Right lobe of liver (tissue), 6 donors: Measurements from ENCODE around the gene CCNA1. TPM values are rescaled to one million over a fixed set of nuclear protein-coding genes. Genes with fewer than 3 reads are reported as not detected.

ENCODE experiments used
- ATAC-seq, 4 donors: fragments of 200-7000 bp; cut with Tn5 transposase; one replicate each; pipeline ENCODE4 v1.9.1; 2020; ENCODE audit warnings: mild to moderate bottlenecking in 4 of 4, moderate library complexity in 4 of 4
- DNase-seq, 3 donors: peaks; one replicate each; pipeline ENCODE4 v3.0.0-alpha.2; 2020
- H3K27ac ChIP-seq, 3 donors: fragments of 200-600 bp; one replicate each; pipeline ENCODE4 v1.8.0; 2022
- H3K27me3 ChIP-seq, 2 donors: fragments of 200-600 bp; one replicate each; pipeline ENCODE4 v1.8.0; 2022
- H3K36me3 ChIP-seq, 4 donors: fragments of 200-600 bp; sonication (generic) in 1 of 4; one replicate each; pipeline versions ENCODE4 v1.5.1 to v1.8.0; 2017 to 2022; ENCODE audit warnings: control low read depth in 1 of 4
- H3K4me1 ChIP-seq, 4 donors: fragments of 200-600 bp; sonication (generic) in 1 of 4; one replicate each; pipeline versions ENCODE4 v1.5.1 to v1.8.0; 2017 to 2022; ENCODE audit warnings: control low read depth in 1 of 4
- H3K4me3 ChIP-seq, 3 donors: fragments of 200-600 bp; one replicate each; pipeline ENCODE4 v1.8.0; 2022
- H3K9me3 ChIP-seq, 4 donors: fragments of 200-600 bp; sonication (generic) in 1 of 4; one replicate each; pipeline versions ENCODE4 v1.5.1 to v1.8.0; 2017 to 2022; ENCODE audit warnings: control low read depth in 1 of 4
- CTCF ChIP-seq, 4 donors: fragments of 200-600 bp in 3 of 4; fragments of 450-650 bp in 1 of 4; IDR thresholded peaks; one replicate each; pipeline versions ENCODE4 v1.5.1 to v1.8.0; 2016 to 2022; ENCODE audit warnings: antibody characterized with exemption in 4 of 4, mild to moderate bottlenecking in 2 of 4
- POLR2A ChIP-seq: fragments of 450-650 bp; IDR thresholded peaks from one replicate; pipeline ENCODE4 v1.6.1; 2017; ENCODE audit warnings: antibody characterized with exemption, mild to moderate bottlenecking
- WGBS: methylation state at CpG from one replicate; pipeline ENCODE4 v1.1.6; 2018; ENCODE audit warnings: low coverage, low lambda C conversion rate; ENCODE audit not compliant: insufficient coverage; ENCODE audit errors: missing lambda C conversion rate; 5-methylcytosine and 5-hydroxymethylcytosine counted together
- intact Hi-C, 2 donors: fragments of 100-400 bp; cut with DNase I; formaldehyde crosslinking; loops; one replicate each; pipeline versions ENCODE4 v1.11.2 to v1.14.1; 2022
- total RNA-seq, 6 experiments: library from RNA; depleted of rRNA in 2 of 6; stranded (reverse); fragments of >200 nt in 2 of 6; fragmentation: NEBNext Ultra II Directional in 3 of 6; extraction: Animal tissue kit (Norgen Biotek cat#: 25700) in 3 of 6; gene quantifications; one replicate each; pipeline versions ENCODE4 v1.1.0 to v1.2.4, GENCODE V29; 2016 to 2023
- donor health status: DM: no; HTN: yes; CAD: no.
- donor health status: DM: no; HTN: no; CAD: no.
- donor health status: DM: no; HTN: no; CAD: no.
- donor health status: DM: no; HTN: yes; CAD: no.
- donor health status: DM: no; HTN: yes; CAD: no.

The CCNA1 gene
- total RNA-seq, 6 experiments from 2014 or later: 0.15 TPM; not detected in 5

DNA sequence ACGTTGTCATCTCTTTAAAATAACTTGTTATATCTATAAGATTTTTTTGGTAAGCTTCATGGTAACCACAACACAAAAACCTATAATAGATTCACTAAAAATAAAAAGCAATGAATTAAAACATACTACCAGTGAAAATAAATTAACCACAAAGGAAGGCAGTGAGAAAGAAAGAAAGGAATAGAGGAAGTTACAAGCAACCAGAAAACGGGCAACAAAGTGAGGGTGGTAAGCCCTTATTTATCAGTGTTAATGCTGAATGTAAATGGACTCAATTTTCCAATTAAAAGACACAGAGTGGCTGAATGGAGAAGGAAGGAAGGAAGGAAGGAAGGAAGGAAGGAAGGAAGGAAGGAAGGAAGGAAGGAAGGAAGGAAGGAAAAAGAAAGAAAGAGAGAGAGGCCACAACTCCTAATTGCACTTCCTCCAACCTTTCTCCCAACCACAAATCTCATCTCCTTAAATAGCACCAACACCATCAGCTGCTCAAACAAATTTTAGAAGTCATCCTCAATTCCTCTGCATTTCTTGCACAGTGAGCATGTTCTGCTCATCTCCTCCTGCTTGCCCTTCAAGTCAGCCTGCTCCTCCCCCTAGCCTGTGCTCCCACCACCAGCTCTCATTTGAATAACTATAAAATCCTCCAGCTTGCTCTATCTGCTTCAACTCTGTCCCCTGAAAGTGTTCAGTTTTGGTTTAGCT, 48.6 kb downstream of the CCNA1 start:
- ATAC-seq (no peak), DNase-seq (no peak)
- Histone ChIP-seq H3K27ac (no peak overlapping the region), H3K4me1 (no peaks in the 10 kb centered on the region), H3K27me3 (no peaks in the 10 kb centered on the region), H3K4me3 (no peak overlapping the region), H3K9me3 (no peaks in the 10 kb centered on the region), H3K36me3 (no peaks in the 10 kb centered on the region)
- intact Hi-C loops: no loop called here
- 28% methylated on average over 2 of the region's 2 CpGs for WGBS
- TF ChIP-seq CTCF (IDR thresholded peaks at IDR 0.05) (no peak), POLR2A (no peak)

GRCh38 chr13:36490055-36490454, 57.8 kb downstream of the CCNA1 start:
- Histone ChIP-seq H3K4me3 (no peak overlapping the region), H3K36me3 (no peaks in the 10 kb centered on the region), H3K4me1 (no peaks in the 10 kb centered on the region), H3K27ac (no peak overlapping the region), H3K27me3 (no peaks in the 10 kb centered on the region), H3K9me3 (no peaks in the 10 kb centered on the region)
- TF ChIP-seq POLR2A: no peak
- no peak for TF ChIP-seq CTCF (IDR thresholded peaks at IDR 0.05)
- intact Hi-C loops: no loop called here
- no peak for DNase-seq
- no peak for ATAC-seq

Other genes starting within 250 kb of the CCNA1 start
- not detected for gene SOHLH2, start 217.9 kb upstream of the CCNA1 start, total RNA-seq
- gene CCDC169, start 134.7 kb upstream of the CCNA1 start, total RNA-seq: not detected
- 10 to 100 TPM in 2 of 6 experiments, 1 to 10 TPM in 4; 8.1 to 16.4 (median 9.5) TPM for gene SPART, start 86.1 kb upstream of the CCNA1 start, total RNA-seq
- gene SERTM1, start 241.5 kb downstream of the CCNA1 start, total RNA-seq: not detected